ENCODE results near the gene ARL15. TPM values are rescaled to one million over a fixed set of nuclear protein-coding genes. Genes with fewer than 3 reads are reported as not detected.

Gene ARL15
- total and polyA plus RNA-seq, 4 donors = 5.0 to 24.8 (median 13.3) TPM

- Histone ChIP-seq H3K9ac (ENCODE audit: low read depth in 1 of 2, low read length in 2 of 2) (no peak overlapping the region), H3K4me3 (ENCODE audit: low read depth in 1 of 3, low read length in 3 of 3) (no peak overlapping the region), H3K9me3 (ENCODE audit: control insufficient read depth in 4 of 4, low read length in 3 of 4) (no peaks in the 10 kb centered on the region), H3K27ac (ENCODE audit: low read depth in 1 of 2, low read length in 2 of 2) (no peak overlapping the region), H3K36me3 (ENCODE audit: control insufficient read depth in 4 of 4, insufficient read depth in 3 of 4, low read depth in 1 of 4, low read length in 3 of 4) (no peaks in the 10 kb centered on the region), H3K4me1 (ENCODE audit: control insufficient read depth in 4 of 4, insufficient read depth in 4 of 4, low read length in 3 of 4) (no peaks in the 10 kb centered on the region), H3K27me3 (ENCODE audit: control insufficient read depth in 4 of 4, insufficient read depth in 4 of 4, low read length in 3 of 4) (no peaks in the 10 kb centered on the region)
- TF ChIP-seq ZBTB33 (IDR thresholded peaks at IDR 0.05) (no peak), NR2F2 (IDR thresholded peaks at IDR 0.05) (no peak), YY1 (IDR thresholded peaks at IDR 0.05) (no peak), FOXA2 (IDR thresholded peaks at IDR 0.05) (no peak), JUND (IDR thresholded peaks at IDR 0.05) (no peak), SP1 (IDR thresholded peaks at IDR 0.05) (no peak), EGR1 (IDR thresholded peaks at IDR 0.05; ENCODE audit: low read depth in 2 of 2) (no peak), RXRA (IDR thresholded peaks at IDR 0.05) (no peak), CTCF (IDR thresholded peaks at IDR 0.05; ENCODE audit: low read depth, low read length, missing input control) (no peak), HNF4G (IDR thresholded peaks at IDR 0.05) (no peak), GABPA (IDR thresholded peaks at IDR 0.05 in 1 of 2, conservative IDR thresholded peaks at IDR 0.05 in 1 of 2) (no peak)
- WGBS = 91% methylated on average over 6 of the region's 6 CpGs
- DNase-seq (ENCODE audit: low spot score) = no peak
Observed at GRCh38 chr5:54273715-54274114, 36.7 kb downstream of the ARL15 start.

GRCh38 chr5:54272746-54273145, 37.6 kb downstream of the ARL15 start:
- 86% methylated on average over 1 of the region's 1 CpG for WGBS
- no peak for DNase-seq (ENCODE audit: low spot score)
- no peak overlapping the region for H3K27ac ChIP-seq (ENCODE audit: low read depth in 1 of 2, low read length in 2 of 2)
- H3K4me1 ChIP-seq (ENCODE audit: control insufficient read depth in 4 of 4, insufficient read depth in 4 of 4, low read length in 3 of 4) = no peaks in the 10 kb centered on the region
- TF ChIP-seq FOXA2 (IDR thresholded peaks at IDR 0.05) (no peak), YY1 (IDR thresholded peaks at IDR 0.05) (no peak), NR2F2 (IDR thresholded peaks at IDR 0.05) (no peak), EGR1 (IDR thresholded peaks at IDR 0.05; ENCODE audit: low read depth in 2 of 2) (no peak), REST (IDR thresholded peaks at IDR 0.05) (no peak), RAD21 (IDR thresholded peaks at IDR 0.05) (no peak), ATF3 (IDR thresholded peaks at IDR 0.05) (no peak), GABPA (IDR thresholded peaks at IDR 0.05 in 1 of 2, conservative IDR thresholded peaks at IDR 0.05 in 1 of 2) (no peak)
- no peaks in the 10 kb centered on the region for H3K27me3 ChIP-seq (ENCODE audit: control insufficient read depth in 4 of 4, insufficient read depth in 4 of 4, low read length in 3 of 4)
- H3K4me3 ChIP-seq (ENCODE audit: low read depth in 1 of 3, low read length in 3 of 3) = no peak overlapping the region
- no peaks in the 10 kb centered on the region for H3K36me3 ChIP-seq (ENCODE audit: control insufficient read depth in 4 of 4, insufficient read depth in 3 of 4, low read depth in 1 of 4, low read length in 3 of 4)
- H3K9ac ChIP-seq (ENCODE audit: low read depth in 1 of 2, low read length in 2 of 2) = no peak overlapping the region
- no peaks in the 10 kb centered on the region for H3K9me3 ChIP-seq (ENCODE audit: control insufficient read depth in 4 of 4, low read length in 3 of 4)

Data from liver (tissue), 9 donors.